ENCODE measurements around the gene ALCAM. TPM values are rescaled to one million over a fixed set of nuclear protein-coding genes. Genes with fewer than 3 reads are reported as not detected.

ALCAM gene
- total RNA-seq, 1 experiment from 2014 or later, result 32.3 TPM

GRCh38 chr3:105463620-105464019, 96.9 kb downstream of the ALCAM start:
- POLR2A ChIA-PET, result no interaction called here
- Histone ChIP-seq H3K4me3 (ENCODE audit: low read depth in 2 of 2, low read length in 2 of 2) (no peak overlapping the region), H3K36me3 (ENCODE audit: control insufficient read depth, insufficient read depth, low read length) (no peaks in the 10 kb centered on the region), H3K4me1 (ENCODE audit: control insufficient read depth, insufficient read depth, low read length) (no peaks in the 10 kb centered on the region), H3K27ac (ENCODE audit: low read length) (no peak overlapping the region), H3K27me3 (ENCODE audit: control insufficient read depth, insufficient read depth, low read length) (no peaks in the 10 kb centered on the region), H3K9me3 (ENCODE audit: control insufficient read depth, insufficient read depth, low read depth, low read length) (no peaks in the 10 kb centered on the region)
- in situ Hi-C loops (cut with HindIII; ENCODE audit: low pct_unique_long_range_greater_than_20kb, low sequenced_read_pairs) (no loop called here), intact Hi-C loops (cut with micrococcal nuclease; ENCODE audit: unreplicated experiment) (no loop called here)
- ATAC-seq (no peak), DNase-seq (ENCODE audit: low read depth, low spot score) (no peak)
- no peak for TF ChIP-seq POLR2AphosphoS5 (IDR thresholded peaks at IDR 0.05; ENCODE audit: low read depth, low read length)
- TF ChIP-seq, protein P1, sequence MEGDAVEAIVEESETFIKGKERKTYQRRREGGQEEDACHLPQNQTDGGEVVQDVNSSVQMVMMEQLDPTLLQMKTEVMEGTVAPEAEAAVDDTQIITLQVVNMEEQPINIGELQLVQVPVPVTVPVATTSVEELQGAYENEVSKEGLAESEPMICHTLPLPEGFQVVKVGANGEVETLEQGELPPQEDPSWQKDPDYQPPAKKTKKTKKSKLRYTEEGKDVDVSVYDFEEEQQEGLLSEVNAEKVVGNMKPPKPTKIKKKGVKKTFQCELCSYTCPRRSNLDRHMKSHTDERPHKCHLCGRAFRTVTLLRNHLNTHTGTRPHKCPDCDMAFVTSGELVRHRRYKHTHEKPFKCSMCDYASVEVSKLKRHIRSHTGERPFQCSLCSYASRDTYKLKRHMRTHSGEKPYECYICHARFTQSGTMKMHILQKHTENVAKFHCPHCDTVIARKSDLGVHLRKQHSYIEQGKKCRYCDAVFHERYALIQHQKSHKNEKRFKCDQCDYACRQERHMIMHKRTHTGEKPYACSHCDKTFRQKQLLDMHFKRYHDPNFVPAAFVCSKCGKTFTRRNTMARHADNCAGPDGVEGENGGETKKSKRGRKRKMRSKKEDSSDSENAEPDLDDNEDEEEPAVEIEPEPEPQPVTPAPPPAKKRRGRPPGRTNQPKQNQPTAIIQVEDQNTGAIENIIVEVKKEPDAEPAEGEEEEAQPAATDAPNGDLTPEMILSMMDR (IDR thresholded peaks at IDR 0.05), result no peak
- TF ChIP-seq SIN3A (IDR thresholded peaks at IDR 0.05; ENCODE audit: borderline replicate concordance, insufficient read depth, low read depth, low read length), result no peak
- no peak for TF ChIP-seq TCF7L2 (IDR thresholded peaks at IDR 0.05; ENCODE audit: low read depth, low read length)
- no TSS peak for BruUV-seq (replicated peaks)
- CTCF ChIA-PET, result no interaction called here

GRCh38 chr3:105465251-105465853, 98.6 kb downstream of the ALCAM start:
- in situ Hi-C loops (cut with HindIII; ENCODE audit: low pct_unique_long_range_greater_than_20kb, low sequenced_read_pairs) (no loop called here), intact Hi-C loops (cut with micrococcal nuclease; ENCODE audit: unreplicated experiment) (no loop called here)
- ATAC-seq (no peak), DNase-seq (ENCODE audit: low read depth, low spot score) (no peak)
- no peaks in the 10 kb centered on the region for H3K36me3 ChIP-seq (ENCODE audit: control insufficient read depth, insufficient read depth, low read length)
- POLR2A ChIA-PET, result no interaction called here
- CTCF ChIA-PET, result no interaction called here
- H3K27me3 ChIP-seq (ENCODE audit: control insufficient read depth, insufficient read depth, low read length), result no peaks in the 10 kb centered on the region
- no peaks in the 10 kb centered on the region for H3K4me1 ChIP-seq (ENCODE audit: control insufficient read depth, insufficient read depth, low read length)
- no peak overlapping the region for H3K4me3 ChIP-seq (ENCODE audit: low read depth in 2 of 2, low read length in 2 of 2)
- TF ChIP-seq, protein P2, sequence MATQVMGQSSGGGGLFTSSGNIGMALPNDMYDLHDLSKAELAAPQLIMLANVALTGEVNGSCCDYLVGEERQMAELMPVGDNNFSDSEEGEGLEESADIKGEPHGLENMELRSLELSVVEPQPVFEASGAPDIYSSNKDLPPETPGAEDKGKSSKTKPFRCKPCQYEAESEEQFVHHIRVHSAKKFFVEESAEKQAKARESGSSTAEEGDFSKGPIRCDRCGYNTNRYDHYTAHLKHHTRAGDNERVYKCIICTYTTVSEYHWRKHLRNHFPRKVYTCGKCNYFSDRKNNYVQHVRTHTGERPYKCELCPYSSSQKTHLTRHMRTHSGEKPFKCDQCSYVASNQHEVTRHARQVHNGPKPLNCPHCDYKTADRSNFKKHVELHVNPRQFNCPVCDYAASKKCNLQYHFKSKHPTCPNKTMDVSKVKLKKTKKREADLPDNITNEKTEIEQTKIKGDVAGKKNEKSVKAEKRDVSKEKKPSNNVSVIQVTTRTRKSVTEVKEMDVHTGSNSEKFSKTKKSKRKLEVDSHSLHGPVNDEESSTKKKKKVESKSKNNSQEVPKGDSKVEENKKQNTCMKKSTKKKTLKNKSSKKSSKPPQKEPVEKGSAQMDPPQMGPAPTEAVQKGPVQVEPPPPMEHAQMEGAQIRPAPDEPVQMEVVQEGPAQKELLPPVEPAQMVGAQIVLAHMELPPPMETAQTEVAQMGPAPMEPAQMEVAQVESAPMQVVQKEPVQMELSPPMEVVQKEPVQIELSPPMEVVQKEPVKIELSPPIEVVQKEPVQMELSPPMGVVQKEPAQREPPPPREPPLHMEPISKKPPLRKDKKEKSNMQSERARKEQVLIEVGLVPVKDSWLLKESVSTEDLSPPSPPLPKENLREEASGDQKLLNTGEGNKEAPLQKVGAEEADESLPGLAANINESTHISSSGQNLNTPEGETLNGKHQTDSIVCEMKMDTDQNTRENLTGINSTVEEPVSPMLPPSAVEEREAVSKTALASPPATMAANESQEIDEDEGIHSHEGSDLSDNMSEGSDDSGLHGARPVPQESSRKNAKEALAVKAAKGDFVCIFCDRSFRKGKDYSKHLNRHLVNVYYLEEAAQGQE (IDR thresholded peaks at IDR 0.05; ENCODE audit: insufficient read depth in 1 of 2, low read depth in 2 of 2, low read length in 1 of 2), result no peak
- TF ChIP-seq TCF7L2 (IDR thresholded peaks at IDR 0.05; ENCODE audit: low read depth, low read length) (no peak), POLR2AphosphoS5 (IDR thresholded peaks at IDR 0.05; ENCODE audit: low read depth, low read length) (no peak)
- TF ChIP-seq, protein P1 (IDR thresholded peaks at IDR 0.05), result no peak
- no TSS peak for BruUV-seq (replicated peaks)
- no peak overlapping the region for H3K27ac ChIP-seq (ENCODE audit: low read length)
- H3K9me3 ChIP-seq (ENCODE audit: control insufficient read depth, insufficient read depth, low read depth, low read length), result no peaks in the 10 kb centered on the region

Measured in Panc1 (cell line).